Peyer's patch (tissue), 4 donors: ENCODE data around the gene SEBOX.

Experiments used
- CTCF ChIP-seq, 6 experiments: fragments of 450-650 bp in 4 of 6; fragments of 200-600 bp in 2 of 6; sonication (generic) in 1 of 6; IDR thresholded peaks; one replicate each; pipeline ENCODE4 v1.5.1; 2017 to 2019; ENCODE audit warnings: antibody characterized with exemption in 6 of 6, mild to moderate bottlenecking in 3 of 6, moderate library complexity in 1 of 6
- POLR2A ChIP-seq, 2 donors: fragments of 450-650 bp; IDR thresholded peaks; one replicate each; pipeline ENCODE4 v1.5.1; 2017; ENCODE audit warnings: antibody characterized with exemption in 2 of 2, mild to moderate bottlenecking in 2 of 2, moderate library complexity in 2 of 2

DNA sequence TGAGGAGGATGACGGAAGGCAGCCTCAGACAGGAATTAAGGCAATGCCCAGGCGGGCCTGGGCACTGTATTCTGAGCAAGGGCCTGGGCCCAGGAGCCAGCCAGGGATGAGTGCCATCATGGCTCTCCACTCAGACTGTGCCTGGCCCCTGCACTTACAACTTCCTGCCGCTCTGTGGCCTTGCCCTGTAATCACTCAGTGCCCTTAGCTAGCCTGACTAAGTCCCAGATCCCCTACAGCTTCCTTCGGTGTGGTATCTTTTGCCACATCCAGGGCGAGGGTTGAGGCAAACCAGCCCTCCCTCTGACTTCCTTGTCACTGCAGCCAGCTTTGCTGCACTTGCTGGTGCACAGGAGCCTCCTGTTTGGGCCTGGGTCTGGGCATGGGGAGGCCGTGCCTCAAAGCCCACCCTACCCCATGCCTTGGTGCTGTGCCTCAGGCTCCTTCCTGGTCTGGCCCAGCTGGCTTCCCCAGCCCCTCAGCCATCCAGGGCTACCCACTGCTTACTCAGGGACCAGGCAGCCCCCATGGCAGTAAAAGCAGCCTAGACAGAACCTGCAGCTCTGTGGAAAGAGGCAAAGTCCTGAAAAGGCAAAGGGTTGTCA, 31.7 kb upstream of the SEBOX start:
- no peak for TF ChIP-seq POLR2A (IDR thresholded peaks at IDR 0.05)
- no peak for TF ChIP-seq CTCF (IDR thresholded peaks at IDR 0.05)
